ENCODE data around the gene AOAH. TPM values are rescaled to one million over a fixed set of nuclear protein-coding genes. Genes with fewer than 3 reads are reported as not detected.

The AOAH gene
- total RNA-seq, 1 donor: not detected

DNA sequence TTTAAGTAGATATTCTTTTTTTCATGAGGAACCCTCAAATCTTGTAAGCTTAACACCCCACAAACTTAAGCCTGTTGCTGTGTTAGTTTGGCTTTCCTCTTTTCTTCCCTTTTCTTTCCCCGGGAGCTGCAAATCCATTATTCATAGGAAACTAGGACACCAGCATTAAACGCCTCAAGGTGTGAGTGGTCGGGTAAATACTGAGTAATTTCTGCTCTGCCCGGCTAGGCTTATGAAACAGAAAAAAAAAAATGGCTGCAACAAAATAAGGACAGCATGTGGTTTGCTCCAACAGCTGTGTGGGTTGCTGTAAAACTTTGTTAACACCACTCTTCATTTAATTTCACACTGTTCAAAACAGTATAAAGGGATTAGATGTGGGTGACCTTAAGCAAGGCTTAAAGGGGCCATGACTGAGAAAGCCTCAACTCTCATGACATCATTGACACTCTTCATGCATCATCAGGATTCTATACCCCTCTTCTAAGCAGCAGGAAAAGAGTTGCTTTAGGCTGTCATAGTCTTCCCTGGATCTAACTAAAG, 104.1 kb downstream of the AOAH start:
- no peak for DNase-seq (ENCODE audit: low read depth)
- no peak overlapping the region for H3K4me3 ChIP-seq (ENCODE audit: low read depth, low read length)
- TF ChIP-seq, protein P1, sequence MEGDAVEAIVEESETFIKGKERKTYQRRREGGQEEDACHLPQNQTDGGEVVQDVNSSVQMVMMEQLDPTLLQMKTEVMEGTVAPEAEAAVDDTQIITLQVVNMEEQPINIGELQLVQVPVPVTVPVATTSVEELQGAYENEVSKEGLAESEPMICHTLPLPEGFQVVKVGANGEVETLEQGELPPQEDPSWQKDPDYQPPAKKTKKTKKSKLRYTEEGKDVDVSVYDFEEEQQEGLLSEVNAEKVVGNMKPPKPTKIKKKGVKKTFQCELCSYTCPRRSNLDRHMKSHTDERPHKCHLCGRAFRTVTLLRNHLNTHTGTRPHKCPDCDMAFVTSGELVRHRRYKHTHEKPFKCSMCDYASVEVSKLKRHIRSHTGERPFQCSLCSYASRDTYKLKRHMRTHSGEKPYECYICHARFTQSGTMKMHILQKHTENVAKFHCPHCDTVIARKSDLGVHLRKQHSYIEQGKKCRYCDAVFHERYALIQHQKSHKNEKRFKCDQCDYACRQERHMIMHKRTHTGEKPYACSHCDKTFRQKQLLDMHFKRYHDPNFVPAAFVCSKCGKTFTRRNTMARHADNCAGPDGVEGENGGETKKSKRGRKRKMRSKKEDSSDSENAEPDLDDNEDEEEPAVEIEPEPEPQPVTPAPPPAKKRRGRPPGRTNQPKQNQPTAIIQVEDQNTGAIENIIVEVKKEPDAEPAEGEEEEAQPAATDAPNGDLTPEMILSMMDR (IDR thresholded peaks at IDR 0.05; ENCODE audit: insufficient read depth, low read depth, low read length): no peak

- DNase-seq (ENCODE audit: low read depth): no peak
- H3K4me3 ChIP-seq (ENCODE audit: low read depth, low read length): no peak overlapping the region
- TF ChIP-seq, protein P1 (IDR thresholded peaks at IDR 0.05; ENCODE audit: insufficient read depth, low read depth, low read length): no peak
Observed at GRCh38 chr7:36617408-36617807, 106.9 kb downstream of the AOAH start.

DNA sequence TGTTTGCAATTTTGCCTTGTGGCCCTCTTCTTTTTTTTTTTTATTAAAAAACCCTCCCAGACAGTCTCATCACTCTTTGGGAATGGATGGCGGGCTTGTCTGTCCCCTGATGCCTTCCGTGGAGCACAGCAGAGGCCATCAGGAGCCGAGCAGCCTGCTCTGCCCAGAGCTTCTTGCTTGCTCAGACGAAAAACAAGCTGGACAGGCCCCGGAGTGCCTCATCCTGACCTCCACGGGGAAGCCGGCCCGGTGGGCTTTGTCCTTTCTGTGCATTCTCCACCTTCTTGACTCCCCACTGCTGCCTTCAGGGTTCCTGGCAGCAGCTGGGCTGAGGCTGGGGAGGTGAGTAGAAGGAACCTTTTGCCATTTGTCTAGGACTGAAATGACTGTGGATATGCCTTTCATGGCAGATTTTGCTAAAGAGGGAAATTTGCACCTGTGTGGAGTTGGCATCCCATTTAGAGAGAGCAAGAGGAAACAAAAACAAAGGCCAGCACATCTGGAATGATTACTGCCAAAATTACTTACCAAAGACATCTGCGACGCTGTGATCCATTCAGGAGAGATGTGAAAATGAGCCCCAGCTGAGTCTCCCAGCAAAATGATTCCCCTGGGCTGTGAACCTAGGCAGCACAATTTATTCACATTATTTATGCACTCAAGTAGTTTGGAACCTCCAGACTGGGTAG, 108.3 kb downstream of the AOAH start:
- no peak overlapping the region for H3K4me3 ChIP-seq (ENCODE audit: low read depth, low read length)
- TF ChIP-seq, protein P1 (IDR thresholded peaks at IDR 0.05; ENCODE audit: insufficient read depth, low read depth, low read length): no peak
- no peak for DNase-seq (ENCODE audit: low read depth)

DNA sequence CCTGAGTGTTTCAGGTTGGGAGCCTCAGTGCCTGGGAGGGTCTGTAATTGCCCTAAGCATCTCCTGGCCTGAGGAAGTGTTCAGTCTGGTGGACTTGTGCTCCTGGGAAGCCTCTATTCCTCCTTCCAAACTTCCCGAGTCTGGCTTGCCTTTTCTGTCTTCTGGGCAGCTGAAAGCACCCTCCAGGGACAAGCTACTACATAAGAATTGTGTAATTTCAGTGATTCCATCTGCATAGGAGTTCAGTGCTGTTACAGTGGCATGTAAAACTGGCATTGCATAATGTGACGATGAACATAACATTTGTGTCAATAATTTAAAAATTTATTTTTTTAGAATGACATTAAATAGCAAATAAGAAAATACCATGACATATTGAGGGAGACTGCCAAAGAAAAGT, 109.3 kb downstream of the AOAH start:
- DNase-seq (ENCODE audit: low read depth): no peak
- no peak overlapping the region for H3K4me3 ChIP-seq (ENCODE audit: low read depth, low read length)
- TF ChIP-seq, protein P1 (IDR thresholded peaks at IDR 0.05; ENCODE audit: insufficient read depth, low read depth, low read length): no peak

- H3K4me3 ChIP-seq (ENCODE audit: low read depth, low read length): no peak overlapping the region
- TF ChIP-seq, protein P1 (IDR thresholded peaks at IDR 0.05; ENCODE audit: insufficient read depth, low read depth, low read length): no peak
- no peak for DNase-seq (ENCODE audit: low read depth)
Observed at GRCh38 chr7:36613031-36613614, 111.2 kb downstream of the AOAH start.

GRCh38 chr7:36611703-36612102, 112.6 kb downstream of the AOAH start:
- H3K4me3 ChIP-seq (ENCODE audit: low read depth, low read length): no peak overlapping the region
- TF ChIP-seq, protein P1 (IDR thresholded peaks at IDR 0.05; ENCODE audit: insufficient read depth, low read depth, low read length): no peak
- no peak for DNase-seq (ENCODE audit: low read depth)

Data from fibroblast of villous mesenchyme (primary cell).